22Rv1 (cell line): ENCODE measurements around the gene CLEC11A.

Source experiments
- H3K27ac ChIP-seq: fragments of 450-650 bp; 2 replicates; pipeline ENCODE4 v1.5.1; 2017
- ZFX ChIP-seq: fragments of 450-650 bp; IDR thresholded peaks from 2 replicates; pipeline ENCODE4 v1.6.1; 2017; ENCODE audit warnings: antibody characterized with exemption, borderline replicate concordance
- TF ChIP-seq, protein P1 (sequence below): fragments of 450-650 bp; IDR thresholded peaks from 2 replicates; pipeline ENCODE4 v1.5.1; 2017; ENCODE audit warnings: mild to moderate bottlenecking

Gene CLEC11A

DNA sequence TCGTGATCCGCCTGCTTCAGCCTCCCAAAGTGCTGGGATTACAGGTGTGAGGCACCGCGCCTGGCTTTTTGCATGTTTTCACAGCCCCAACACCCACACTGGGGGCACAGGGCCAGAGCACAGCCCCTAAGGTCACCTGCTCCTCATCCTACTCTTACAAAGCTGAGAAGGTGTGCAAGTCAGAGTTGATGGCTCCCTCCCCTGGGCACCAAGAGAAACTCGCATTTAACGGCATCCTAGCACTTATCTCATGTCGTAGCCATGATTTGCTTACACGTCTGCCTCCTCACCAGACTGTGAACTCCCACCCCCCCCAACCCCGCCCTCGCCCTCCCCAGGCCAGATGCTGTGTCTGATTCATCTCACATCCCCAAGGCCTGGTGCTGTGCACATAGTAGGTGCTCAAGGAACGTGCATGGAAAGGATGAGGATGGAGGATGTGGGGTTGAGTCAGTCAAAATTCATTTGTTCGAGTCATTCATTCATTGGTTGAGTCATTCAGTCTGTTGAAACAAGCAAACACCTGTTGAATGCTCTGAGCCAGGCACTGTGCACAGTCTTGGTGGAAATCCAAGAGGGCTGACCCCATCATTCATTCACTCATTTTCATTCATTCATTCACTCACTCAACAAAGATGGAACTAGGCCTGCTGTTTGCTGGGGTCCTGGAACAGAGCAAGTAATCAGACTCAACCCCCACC lies 14.8 kb upstream of the CLEC11A start:
- TF ChIP-seq ZFX, result no peak

DNA sequence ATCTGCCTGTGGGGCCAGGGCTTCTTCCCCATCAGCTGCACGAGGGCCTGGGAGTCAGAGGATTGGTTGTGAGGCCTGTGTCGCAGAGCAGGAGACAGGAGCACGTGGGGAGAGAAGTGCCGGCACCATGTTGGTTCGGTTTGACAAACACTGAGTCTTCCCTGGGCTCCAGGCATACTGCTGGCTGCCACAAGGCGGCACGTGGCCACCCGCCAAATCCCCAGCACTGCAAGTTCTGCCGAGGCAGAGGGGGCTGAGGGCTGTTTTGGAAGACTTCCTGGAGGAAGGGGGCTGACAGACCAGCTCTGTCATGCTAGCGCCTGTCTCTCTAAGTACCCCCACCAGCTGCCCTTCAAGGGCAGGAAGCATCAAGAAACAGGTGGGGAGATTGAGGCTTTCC lies 13.1 kb upstream of the CLEC11A start:
- TF ChIP-seq ZFX, result no peak
- TF ChIP-seq, protein P1, sequence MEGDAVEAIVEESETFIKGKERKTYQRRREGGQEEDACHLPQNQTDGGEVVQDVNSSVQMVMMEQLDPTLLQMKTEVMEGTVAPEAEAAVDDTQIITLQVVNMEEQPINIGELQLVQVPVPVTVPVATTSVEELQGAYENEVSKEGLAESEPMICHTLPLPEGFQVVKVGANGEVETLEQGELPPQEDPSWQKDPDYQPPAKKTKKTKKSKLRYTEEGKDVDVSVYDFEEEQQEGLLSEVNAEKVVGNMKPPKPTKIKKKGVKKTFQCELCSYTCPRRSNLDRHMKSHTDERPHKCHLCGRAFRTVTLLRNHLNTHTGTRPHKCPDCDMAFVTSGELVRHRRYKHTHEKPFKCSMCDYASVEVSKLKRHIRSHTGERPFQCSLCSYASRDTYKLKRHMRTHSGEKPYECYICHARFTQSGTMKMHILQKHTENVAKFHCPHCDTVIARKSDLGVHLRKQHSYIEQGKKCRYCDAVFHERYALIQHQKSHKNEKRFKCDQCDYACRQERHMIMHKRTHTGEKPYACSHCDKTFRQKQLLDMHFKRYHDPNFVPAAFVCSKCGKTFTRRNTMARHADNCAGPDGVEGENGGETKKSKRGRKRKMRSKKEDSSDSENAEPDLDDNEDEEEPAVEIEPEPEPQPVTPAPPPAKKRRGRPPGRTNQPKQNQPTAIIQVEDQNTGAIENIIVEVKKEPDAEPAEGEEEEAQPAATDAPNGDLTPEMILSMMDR, result peak; percentile 56
- no peak overlapping the region for H3K27ac ChIP-seq

More for the DNA sequence above, 14.8 kb upstream of the CLEC11A start:
- H3K27ac ChIP-seq, result no peak overlapping the region

- TF ChIP-seq ZFX, result no peak
- TF ChIP-seq, protein P1, result no peak
- no peak overlapping the region for H3K27ac ChIP-seq
These were observed 12.6 kb upstream of the CLEC11A start for GRCh38 chr19:50710612-50711011.

DNA sequence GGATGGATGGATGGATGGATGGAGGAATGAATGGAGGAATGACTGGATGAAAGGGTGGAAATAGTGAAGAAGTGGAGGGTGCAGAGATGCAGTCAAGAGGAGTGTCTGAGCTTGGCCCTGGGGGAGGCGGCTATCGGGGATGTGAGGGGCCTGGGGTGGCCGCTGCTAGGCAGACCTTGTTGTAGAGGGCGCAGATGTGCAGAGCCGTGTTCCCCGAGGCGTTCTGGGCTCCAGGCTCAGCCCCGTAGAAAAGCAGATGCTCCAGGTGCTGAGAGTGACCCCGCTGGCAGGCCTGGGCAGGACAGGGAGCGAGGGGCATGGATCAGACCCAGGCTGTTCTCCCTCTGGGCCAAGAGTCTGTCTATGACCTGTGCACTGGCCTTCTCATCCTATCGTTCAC lies 12.0 kb upstream of the CLEC11A start:
- no peak overlapping the region for H3K27ac ChIP-seq

DNA sequence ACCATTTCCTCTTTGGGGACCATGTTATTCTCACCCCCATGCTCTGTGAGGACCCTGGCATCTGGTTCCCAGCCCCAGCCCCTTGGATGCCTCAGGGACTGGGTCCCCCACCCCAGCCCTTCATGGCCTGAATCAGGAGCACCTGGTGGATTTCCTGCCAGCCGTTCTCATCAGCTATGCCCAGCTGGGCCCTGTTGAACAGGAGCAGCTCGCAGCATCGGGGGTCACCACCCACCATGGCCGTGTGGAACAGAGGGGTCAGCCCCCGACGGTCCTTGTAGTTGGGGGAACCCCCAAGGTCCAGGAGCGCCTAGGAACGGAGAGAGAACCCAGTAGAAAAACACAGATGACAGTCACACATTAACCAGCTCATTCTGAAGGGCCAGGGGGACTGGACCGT lies 11.4 kb upstream of the CLEC11A start:
- no peak for TF ChIP-seq ZFX
- TF ChIP-seq, protein P1, result no peak
- H3K27ac ChIP-seq, result no peak overlapping the region

More for the DNA sequence above, 12.0 kb upstream of the CLEC11A start:
- no peak for TF ChIP-seq ZFX
- TF ChIP-seq, protein P1, result no peak

DNA sequence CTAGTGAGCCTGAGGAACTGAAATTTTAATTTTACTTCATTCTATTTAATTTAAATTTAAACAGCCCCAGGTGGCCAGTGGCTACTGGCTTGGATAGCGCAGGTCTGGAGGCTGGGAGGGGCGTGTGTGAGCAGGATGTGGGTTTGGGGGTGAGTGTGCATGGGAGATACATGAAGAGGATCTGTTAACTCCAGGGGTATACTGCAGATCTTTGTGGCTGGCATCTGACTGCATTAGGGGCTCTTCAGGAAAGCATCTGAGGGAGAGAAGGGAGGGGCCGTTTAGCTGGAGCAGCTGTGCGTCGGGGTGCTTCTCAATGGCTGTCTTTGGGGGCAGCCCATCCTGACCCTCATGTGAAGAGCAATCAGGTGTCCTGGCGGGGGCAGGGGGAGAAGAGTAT lies 10.3 kb upstream of the CLEC11A start:
- H3K27ac ChIP-seq, result no peak overlapping the region
- TF ChIP-seq, protein P1, result no peak
- no peak for TF ChIP-seq ZFX

DNA sequence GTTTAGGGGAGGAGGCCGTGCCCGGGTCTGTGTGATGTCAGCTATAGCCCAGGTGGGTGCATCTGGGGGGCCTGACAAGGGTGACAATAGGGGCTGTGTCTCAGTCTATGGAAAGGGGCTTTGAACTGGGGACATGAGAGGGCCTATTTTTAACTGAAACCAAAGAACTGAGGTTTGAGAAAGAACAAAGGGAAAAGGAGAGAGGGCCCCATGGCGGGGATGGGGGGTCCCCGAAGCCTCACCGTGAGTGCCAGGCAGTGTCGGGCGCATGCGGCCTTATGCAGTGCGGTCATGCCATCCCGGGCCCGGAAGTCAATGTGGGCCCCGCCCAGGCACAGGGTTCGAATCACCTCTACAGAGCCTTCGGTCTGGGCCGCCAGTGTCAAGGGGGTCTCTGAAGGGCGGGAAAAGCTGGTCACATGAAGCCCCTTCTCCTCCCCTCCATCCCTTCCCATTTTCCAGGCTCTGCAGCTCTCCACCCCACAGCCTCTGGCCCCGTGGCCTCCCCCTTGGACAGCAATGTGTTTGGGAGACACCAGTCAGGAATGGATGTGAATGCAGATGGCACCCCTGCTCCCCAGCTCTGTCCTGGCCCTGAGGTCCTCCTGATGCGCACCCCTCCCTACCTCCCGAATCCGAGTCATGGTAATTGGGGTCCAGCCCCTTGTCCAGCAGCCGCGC lies 9.5 kb upstream of the CLEC11A start:
- no peak overlapping the region for H3K27ac ChIP-seq
- TF ChIP-seq ZFX, result no peak
- TF ChIP-seq, protein P1, result no peak
